ENCODE data around the gene ZNF521.

The ZNF521 gene

DNA sequence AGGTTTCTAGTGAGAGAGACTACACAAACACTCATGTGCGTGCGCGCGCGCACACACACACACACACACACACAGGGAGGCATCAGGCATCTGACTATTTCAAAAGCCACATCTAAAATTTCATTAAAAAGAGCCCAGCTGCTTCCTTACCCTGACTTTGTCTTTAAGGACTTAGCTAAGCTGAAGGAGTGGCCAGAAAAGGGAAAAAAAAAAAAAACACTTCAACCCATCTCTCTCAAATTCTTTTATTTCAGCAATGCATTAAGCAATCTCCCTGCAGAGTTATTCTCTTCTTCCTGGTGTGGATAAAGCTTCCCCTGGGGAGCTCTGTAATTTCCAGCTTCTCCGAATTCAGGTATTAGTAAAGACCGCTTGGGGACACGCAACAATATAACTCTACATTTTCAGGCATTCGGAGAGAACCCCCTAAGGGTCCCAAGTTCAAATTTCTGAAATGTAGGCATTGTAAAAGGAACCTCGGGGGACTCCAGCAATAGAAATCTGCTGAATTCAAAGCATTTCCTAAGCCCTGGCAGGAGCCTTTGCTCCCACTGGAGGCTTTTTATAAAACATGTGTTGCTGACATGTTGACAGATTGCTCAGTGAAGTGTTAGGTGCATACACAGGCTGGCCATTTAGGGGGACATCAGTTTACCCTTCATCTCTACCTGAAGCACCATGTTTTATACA, 67.0 kb downstream of the ZNF521 start:
- no peak overlapping the region for H3K4me3 ChIP-seq (replicated peaks; ENCODE audit: low read depth, low read length)

DNA sequence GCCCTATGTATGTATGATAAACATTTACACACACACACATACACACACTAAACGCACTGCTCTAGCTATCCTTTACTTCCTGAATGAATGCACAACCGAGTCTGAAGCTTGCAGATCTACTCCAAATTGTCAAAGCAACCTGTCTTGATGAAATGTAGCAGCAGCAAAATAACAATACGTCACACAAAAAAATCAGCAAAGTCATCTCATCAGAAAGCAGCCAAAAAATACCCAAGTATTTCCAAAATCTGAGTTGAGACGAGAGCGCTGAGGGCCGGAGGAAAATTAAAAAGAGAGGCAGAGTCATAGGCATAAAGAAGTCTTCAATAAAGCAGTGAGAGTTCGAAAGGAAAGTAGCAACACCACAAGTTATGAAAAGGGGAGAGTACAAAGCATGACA, 67.7 kb downstream of the ZNF521 start:
- no peak overlapping the region for H3K4me3 ChIP-seq (replicated peaks; ENCODE audit: low read depth, low read length)
- TF ChIP-seq, protein P1, sequence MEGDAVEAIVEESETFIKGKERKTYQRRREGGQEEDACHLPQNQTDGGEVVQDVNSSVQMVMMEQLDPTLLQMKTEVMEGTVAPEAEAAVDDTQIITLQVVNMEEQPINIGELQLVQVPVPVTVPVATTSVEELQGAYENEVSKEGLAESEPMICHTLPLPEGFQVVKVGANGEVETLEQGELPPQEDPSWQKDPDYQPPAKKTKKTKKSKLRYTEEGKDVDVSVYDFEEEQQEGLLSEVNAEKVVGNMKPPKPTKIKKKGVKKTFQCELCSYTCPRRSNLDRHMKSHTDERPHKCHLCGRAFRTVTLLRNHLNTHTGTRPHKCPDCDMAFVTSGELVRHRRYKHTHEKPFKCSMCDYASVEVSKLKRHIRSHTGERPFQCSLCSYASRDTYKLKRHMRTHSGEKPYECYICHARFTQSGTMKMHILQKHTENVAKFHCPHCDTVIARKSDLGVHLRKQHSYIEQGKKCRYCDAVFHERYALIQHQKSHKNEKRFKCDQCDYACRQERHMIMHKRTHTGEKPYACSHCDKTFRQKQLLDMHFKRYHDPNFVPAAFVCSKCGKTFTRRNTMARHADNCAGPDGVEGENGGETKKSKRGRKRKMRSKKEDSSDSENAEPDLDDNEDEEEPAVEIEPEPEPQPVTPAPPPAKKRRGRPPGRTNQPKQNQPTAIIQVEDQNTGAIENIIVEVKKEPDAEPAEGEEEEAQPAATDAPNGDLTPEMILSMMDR (IDR thresholded peaks at IDR 0.05; ENCODE audit: low read length, missing control alignments): no peak

More for the DNA sequence above, 67.0 kb downstream of the ZNF521 start:
- TF ChIP-seq, protein P1 (IDR thresholded peaks at IDR 0.05; ENCODE audit: low read length, missing control alignments): no peak
- peak; percentile 75 for DNase-seq (ENCODE audit: low read depth)

DNA sequence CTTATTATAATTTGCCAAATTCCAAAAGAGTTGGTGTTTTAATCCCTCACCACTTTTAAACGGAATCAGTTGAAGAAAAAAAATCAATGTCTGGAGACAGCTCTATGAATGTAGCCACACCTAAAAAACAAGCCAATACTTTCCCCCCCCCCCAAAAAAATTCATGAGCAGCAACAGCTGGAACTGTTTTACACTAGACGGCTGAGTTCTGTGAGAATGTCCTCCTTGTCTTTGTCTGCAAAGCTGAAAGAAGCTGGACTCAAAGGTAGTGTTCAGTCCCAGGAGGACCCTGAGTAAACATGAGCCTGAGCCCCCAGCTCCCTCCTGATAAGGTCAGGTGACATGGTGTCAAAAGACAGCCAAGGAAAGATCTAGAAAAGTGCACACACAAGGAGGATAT, 68.2 kb downstream of the ZNF521 start:
- no peak for DNase-seq (ENCODE audit: low read depth)
- TF ChIP-seq, protein P1 (IDR thresholded peaks at IDR 0.05; ENCODE audit: low read length, missing control alignments): no peak
- no peak overlapping the region for H3K4me3 ChIP-seq (replicated peaks; ENCODE audit: low read depth, low read length)

More for the DNA sequence above, 67.7 kb downstream of the ZNF521 start:
- DNase-seq (ENCODE audit: low read depth): no peak

DNA sequence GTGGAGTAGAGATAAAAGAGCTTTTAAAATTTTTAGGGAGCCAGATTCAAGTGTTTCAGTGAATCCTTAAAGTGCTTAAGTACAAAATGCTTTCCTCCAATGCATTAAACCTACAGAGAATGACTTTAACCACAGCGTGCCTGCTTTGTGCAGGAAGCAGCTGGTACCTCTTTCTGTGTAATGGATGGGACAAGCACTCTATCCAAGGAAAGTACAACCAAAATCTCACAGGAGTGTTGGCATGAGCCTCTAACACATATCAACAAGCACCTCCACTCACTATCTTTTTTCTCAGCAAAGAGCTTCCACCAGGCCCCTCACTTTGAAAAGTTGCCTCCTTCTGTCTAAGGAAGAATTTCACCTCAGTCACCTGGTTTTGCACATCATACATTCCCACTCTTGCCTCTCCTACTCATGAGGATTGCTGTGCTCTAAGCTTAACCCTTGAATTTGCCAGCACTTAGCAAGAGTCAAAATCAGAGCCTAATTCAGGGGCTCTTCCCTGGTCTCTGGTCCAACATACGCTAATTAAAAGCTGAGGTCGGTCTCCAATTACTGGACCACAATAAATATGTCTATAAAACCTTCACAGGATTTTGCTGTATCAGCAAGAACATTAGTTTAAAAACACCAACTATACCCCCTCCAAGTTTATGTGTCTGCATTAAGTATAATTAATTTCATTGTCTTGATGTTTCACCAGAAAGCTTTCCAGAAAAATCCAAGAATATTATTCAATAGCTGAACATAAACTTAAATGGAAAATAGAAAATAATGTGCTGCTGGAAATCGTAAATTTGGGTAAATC, 68.9 kb downstream of the ZNF521 start:
- H3K4me3 ChIP-seq (replicated peaks; ENCODE audit: low read depth, low read length): no peak overlapping the region
- DNase-seq (ENCODE audit: low read depth): no peak
- TF ChIP-seq, protein P1 (IDR thresholded peaks at IDR 0.05; ENCODE audit: low read length, missing control alignments): no peak

DNA sequence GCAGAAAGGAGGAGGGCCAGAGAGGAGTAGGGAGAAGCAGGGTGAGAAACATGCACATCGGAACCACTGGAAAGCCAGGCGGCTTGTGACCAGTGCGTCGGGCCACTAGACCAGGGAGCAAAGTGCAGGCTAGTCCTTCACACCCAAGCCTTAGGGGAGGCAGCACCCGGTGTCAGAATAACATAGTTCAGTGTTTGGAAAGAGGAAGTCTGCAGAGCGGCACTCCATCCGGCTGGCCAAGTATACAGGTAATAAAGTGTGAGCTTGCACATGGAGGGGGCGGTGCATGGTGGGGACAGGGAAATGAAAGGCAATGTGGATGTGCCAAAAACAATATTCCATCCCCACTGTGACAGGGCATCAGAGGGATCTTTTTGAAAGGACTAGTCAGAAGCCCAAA, 69.7 kb downstream of the ZNF521 start:
- H3K4me3 ChIP-seq (replicated peaks; ENCODE audit: low read depth, low read length): no peak overlapping the region
- TF ChIP-seq, protein P1 (IDR thresholded peaks at IDR 0.05; ENCODE audit: low read length, missing control alignments): no peak
- DNase-seq (ENCODE audit: low read depth): no peak

DNA sequence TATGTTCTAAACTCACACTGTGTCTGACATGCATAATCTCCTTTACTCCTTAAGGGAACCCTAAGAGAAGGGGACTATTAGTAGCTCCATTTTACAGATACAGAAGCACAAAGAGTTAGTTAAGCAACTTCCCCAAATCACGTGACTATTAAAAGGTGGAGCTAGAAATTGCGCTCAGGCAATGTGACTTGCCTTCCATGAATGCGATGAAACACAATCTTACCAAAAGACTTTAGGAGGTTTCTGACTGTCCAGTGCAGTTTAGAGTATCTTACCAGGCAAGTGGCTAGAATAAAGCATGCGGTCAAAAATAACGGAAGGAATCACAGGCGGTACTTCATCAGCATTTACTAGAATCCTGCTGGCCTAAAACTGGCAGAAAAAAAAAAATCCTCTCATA, 70.4 kb downstream of the ZNF521 start:
- DNase-seq (ENCODE audit: low read depth): no peak
- TF ChIP-seq, protein P1 (IDR thresholded peaks at IDR 0.05; ENCODE audit: low read length, missing control alignments): no peak
- H3K4me3 ChIP-seq (replicated peaks; ENCODE audit: low read depth, low read length): no peak overlapping the region

Measured in fibroblast of pulmonary artery (primary cell).